ENCODE data around the gene UGGT1. TPM values are rescaled to one million over a fixed set of nuclear protein-coding genes. Genes with fewer than 3 reads are reported as not detected.

UGGT1 gene
- 10 to 100 TPM; 38.3 to 39.5 (median 39.4) TPM for polyA plus RNA-seq (ENCODE audit: insufficient read length in 3 of 3)

GRCh38 chr2:128090945-128091725, at the start of gene UGGT1:
TSS of gene UGGT1 (plus strand) at chr2:128091200. CDS start at chr2:128091358, 158 bp downstream.
- DNase-seq (ENCODE audit: low read depth in 3 of 3, low spot score in 2 of 3) = peak; percentile 89 to 95 (median 91)

DNA sequence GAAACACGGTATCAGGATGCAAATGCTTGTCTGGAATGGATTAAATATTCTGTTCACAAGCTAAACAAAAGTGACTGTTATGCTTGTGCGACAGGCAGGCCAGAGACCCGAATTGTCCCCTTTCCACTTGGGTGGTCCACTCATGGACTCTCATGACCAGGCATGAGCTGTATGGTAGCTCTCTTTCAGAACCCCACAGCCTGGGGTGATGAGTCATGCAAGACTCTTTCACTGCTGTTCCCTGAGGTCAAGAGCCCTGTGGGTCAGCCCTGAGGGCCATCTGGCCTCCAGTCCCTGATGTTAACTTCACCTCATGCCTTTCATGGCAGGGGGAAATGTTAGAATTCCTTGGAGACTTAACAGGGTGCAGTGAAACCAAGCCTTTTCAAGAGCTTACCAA, 49.4 kb upstream of the UGGT1 start:
- DNase-seq (ENCODE audit: low read depth in 3 of 3, low spot score in 2 of 3) = no peak

DNA sequence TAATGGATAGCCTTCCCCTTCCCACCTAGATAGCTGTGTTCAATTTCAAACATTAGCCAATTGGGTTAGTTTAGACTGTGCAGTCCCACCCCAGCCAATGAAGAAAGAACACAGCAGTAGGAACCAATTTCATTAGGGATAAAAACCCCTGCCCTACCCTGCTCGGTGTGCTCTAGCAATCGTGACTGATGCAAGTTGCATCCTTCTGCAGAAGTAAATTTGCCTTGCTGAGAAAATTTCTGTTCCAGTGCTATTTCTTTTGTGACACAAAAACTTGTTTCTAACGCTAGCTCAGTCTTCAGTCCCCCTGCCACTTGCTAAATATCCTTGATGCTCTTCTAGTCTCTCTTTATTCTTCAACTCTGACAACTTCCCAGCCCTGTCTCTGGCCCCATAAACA, 48.0 kb upstream of the UGGT1 start:
- no peak for DNase-seq (ENCODE audit: low read depth in 3 of 3, low spot score in 2 of 3)

GRCh38 chr2:128053331-128053730, 37.7 kb upstream of the UGGT1 start:
- DNase-seq (ENCODE audit: low read depth in 3 of 3, low spot score in 2 of 3) = no peak

DNA sequence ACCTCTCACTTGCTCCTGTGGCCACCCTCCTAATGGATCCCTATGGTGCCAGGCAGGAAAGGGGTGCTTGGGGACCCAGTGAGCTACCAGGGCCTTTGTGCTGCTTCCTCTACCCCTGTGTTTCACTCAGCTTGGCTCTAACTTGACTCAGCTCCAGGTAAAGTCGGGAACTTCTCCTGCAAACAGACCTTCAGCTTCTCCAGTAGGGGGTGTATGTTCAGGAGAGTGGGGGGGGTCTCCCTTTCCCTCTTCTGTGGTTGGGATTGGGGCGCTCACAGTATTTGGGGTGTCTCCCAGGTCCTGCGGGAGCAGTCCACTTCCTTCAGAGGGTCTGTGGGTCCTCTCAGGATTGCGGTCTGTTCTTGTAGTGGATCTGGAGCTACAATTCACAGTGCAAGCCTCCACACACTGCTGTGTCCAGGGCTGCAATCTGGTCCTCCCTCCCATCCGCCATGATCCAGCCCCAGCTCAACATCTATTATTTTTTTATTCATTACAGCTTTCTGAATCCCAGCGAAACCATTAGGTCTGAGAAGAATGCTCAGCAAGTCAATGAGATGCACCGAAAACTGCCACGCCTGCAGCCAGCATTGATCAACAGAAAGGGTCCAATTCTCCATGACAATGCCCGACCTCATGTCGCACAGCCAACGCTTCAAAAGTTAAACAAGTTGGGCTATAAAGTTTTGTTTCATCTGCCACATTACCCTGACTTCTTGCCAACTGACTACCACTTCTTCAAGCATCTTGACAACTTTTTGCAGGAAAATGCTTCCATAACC, 36.7 kb upstream of the UGGT1 start:
- DNase-seq (ENCODE audit: low read depth in 3 of 3, low spot score in 2 of 3) = no peak

- no peak for DNase-seq (ENCODE audit: low read depth in 3 of 3, low spot score in 2 of 3)
Observed at GRCh38 chr2:128057334-128057733, 33.7 kb upstream of the UGGT1 start.

- no peak for DNase-seq (ENCODE audit: low read depth in 3 of 3, low spot score in 2 of 3)
Observed at GRCh38 chr2:128058114-128058513, 32.9 kb upstream of the UGGT1 start.

GRCh38 chr2:128062571-128062970, 28.4 kb upstream of the UGGT1 start:
- DNase-seq (ENCODE audit: low read depth in 3 of 3, low spot score in 2 of 3) = no peak

- DNase-seq (ENCODE audit: low read depth in 3 of 3, low spot score in 2 of 3) = no peak
Observed at GRCh38 chr2:128064353-128064752, 26.6 kb upstream of the UGGT1 start.

DNA sequence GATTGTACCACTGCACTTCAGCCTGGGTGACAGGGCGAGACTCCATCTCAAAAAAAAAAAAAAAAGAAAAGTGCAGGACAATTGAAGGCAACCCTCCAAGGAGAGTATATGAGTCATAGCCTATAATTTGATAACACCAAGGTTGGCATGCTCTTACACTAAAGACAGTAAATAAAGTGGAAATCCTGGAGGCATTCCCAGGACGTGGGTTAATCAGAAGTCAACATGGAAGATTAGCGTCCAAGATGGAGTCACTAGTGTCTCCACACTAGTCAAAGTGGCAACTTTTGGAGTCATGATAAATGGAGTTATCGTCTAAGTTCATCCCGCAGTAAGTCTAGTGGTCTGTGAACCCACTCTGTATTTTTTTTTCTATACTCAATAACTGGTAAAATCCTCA, 21.2 kb upstream of the UGGT1 start:
- no peak for DNase-seq (ENCODE audit: low read depth in 3 of 3, low spot score in 2 of 3)

- DNase-seq (ENCODE audit: low read depth in 3 of 3, low spot score in 2 of 3) = no peak
Observed at GRCh38 chr2:128073278-128073677, 17.7 kb upstream of the UGGT1 start.

DNA sequence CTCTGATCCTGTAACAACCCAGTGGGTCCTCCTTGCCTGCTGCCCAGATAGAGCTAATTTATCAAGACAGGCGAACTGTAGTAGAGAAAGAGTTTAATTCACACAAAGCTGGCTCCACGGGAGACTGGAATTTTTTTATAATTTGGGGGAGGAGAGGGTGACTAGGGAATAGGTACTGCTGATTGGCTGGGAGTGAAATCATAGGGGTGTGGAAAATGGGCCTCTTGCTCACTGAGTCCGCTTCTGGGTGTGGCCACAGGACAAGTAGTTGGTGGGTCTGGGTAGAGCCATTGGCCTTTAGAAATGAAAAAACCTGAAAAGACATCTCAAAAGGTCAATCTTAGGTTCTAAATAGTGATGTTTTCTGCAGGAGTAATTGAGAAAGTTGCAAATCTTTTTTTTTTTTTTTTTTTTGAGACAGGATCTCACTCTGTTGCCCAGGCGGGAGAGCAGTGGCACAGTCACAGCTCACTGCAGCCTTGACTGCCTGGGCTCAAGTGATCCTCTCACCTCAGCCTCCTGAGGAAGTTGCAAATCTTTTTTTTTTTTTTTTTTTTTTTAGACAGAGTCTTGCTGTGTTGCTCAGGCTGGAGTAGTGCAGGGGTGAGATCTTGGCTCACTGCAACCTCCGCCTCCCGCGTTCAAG, 14.4 kb upstream of the UGGT1 start:
- no peak for DNase-seq (ENCODE audit: low read depth in 3 of 3, low spot score in 2 of 3)

GRCh38 chr2:128084757-128085156, 6.2 kb upstream of the UGGT1 start:
- DNase-seq (ENCODE audit: low read depth in 3 of 3, low spot score in 2 of 3) = no peak

DNA sequence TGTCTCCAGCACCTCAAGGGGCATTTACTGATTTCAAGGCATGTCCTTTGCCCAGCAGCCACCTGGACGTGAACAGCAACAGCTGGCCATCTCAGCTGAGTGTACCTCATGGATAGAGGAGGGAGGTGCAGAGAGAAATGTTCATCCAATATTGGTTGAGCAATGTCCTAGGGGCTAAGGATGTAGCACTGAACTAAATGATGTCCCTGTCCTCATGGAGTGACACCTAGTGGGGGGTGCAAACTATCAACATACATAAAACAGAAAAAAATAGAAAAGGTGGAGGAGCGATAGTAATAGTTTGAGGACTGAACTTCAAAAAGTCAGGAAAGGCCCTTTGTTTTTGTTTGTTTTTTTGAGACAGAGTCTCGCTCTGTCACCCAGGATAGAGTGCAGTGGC, 4.8 kb upstream of the UGGT1 start:
- no peak for DNase-seq (ENCODE audit: low read depth in 3 of 3, low spot score in 2 of 3)

DNA sequence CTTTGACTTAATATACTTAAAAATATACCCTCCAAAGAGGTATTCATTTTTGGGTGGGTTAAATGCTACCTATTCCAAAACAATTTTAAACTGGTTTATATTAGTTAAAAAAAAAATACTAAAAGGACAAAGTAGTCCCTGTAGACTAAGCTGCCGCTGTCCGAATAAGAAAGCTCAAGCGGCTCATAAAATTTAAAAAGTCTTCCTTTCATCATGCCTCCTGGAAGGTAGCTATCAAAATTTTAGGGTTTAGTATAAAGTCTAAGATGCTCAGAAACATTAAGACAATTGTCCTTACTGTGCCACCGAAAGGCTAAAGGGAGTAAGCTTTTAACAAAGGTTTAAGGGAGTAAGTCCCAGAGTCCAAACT, 440 bp upstream of the UGGT1 start:
- DNase-seq (ENCODE audit: low read depth in 3 of 3, low spot score in 2 of 3) = no peak

DNA sequence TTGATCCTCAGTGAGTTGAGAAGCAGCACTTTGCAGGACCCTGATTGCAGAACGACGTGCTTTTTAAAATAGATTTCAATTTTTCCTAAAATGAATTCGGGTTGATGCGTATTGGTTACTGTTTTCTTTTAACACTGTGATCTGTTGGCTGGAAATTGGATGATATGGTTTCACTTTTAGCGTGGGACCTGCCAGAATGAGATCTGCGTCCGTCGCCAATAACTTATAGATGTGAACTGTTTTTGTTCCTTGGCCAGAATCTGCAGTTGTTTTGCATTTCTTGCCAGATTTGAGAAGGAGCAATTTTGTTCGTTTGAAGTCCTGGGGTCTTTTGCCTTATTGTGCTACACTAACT, 703 bp downstream of the UGGT1 start:
- DNase-seq (ENCODE audit: low read depth in 3 of 3, low spot score in 2 of 3) = no peak

GRCh38 chr2:128092656-128093055, 1.7 kb downstream of the UGGT1 start:
- no peak for DNase-seq (ENCODE audit: low read depth in 3 of 3, low spot score in 2 of 3)

GRCh38 chr2:128093762-128094161, 2.8 kb downstream of the UGGT1 start:
- no peak for DNase-seq (ENCODE audit: low read depth in 3 of 3, low spot score in 2 of 3)

GRCh38 chr2:128095201-128095600, 4.2 kb downstream of the UGGT1 start:
- DNase-seq (ENCODE audit: low read depth in 3 of 3, low spot score in 2 of 3) = no peak

- no peak for DNase-seq (ENCODE audit: low read depth in 3 of 3, low spot score in 2 of 3)
Observed at GRCh38 chr2:128103407-128103806, 12.4 kb downstream of the UGGT1 start.

- no peak for DNase-seq (ENCODE audit: low read depth in 3 of 3, low spot score in 2 of 3)
Observed at GRCh38 chr2:128105072-128105471, 14.1 kb downstream of the UGGT1 start.

GRCh38 chr2:128108166-128108565, 17.2 kb downstream of the UGGT1 start:
- no peak for DNase-seq (ENCODE audit: low read depth in 3 of 3, low spot score in 2 of 3)

Measured in right renal cortex interstitium (tissue), 3 donors.